ENCODE measurements around the gene MCCC1. TPM values are rescaled to one million over a fixed set of nuclear protein-coding genes. Genes with fewer than 3 reads are reported as not detected.

MCCC1 gene
- total and polyA plus RNA-seq, 10 of the 15 experiments (the other 5 are each of a cell fraction or from before 2014, with no cell fraction given), result 35.0 to 71.7 (median 47.0) TPM

Other genes starting within 250 kb of the MCCC1 start
- gene DCUN1D1, start 119.0 kb downstream of the MCCC1 start, total RNA-seq (2014; rRNA removed), result 20.9 and 24.2 TPM in 2 replicates
- gene DCUN1D1, start 119.0 kb downstream of the MCCC1 start, total RNA-seq (2014; rRNA removed; fragmentation: Illumina TruSeq; extraction: Trizol), result 30.8 and 31.4 TPM in 2 replicates
- 45.9 and 48.2 TPM in 2 replicates for gene DCUN1D1, start 119.0 kb downstream of the MCCC1 start, total RNA-seq (2021)
- gene DCUN1D1, start 119.0 kb downstream of the MCCC1 start, polyA plus RNA-seq (2011; rRNA removed), result 28.9 and 48.9 TPM in 2 replicates
- 30.8 and 36.2 TPM in 2 replicates for gene DCUN1D1, start 119.0 kb downstream of the MCCC1 start, polyA plus RNA-seq (2014; fragmentation: Illumina TruSeq; extraction: Trizol)
- 10 to 100 TPM; 19.8 to 47.4 TPM for gene DCUN1D1, start 119.0 kb downstream of the MCCC1 start, polyA plus RNA-seq (2014; fragmentation: Nextera tagmentation; extraction: Ambion mirVana)
- gene DCUN1D1, start 119.0 kb downstream of the MCCC1 start, polyA plus RNA-seq (2014; rRNA removed), result 19.5 and 21.3 TPM in 2 replicates
- gene DCUN1D1, start 119.0 kb downstream of the MCCC1 start, polyA plus RNA-seq (2016; fragmentation: Nextera tagmentation; extraction: Ambion mirVana), result 10 to 100 TPM; 36.4 to 43.0 TPM
- 17.7 and 20.3 TPM in 2 replicates for gene LAMP3, start 63.2 kb upstream of the MCCC1 start, total RNA-seq (2014; rRNA removed)
- 21.2 TPM in 2 replicates for gene LAMP3, start 63.2 kb upstream of the MCCC1 start, total RNA-seq (2014; rRNA removed; fragmentation: Illumina TruSeq; extraction: Trizol)
- 18.3 and 18.9 TPM in 2 replicates for gene LAMP3, start 63.2 kb upstream of the MCCC1 start, total RNA-seq (2021)
- gene LAMP3, start 63.2 kb upstream of the MCCC1 start, polyA plus RNA-seq (2011; rRNA removed), result 49.2 and 63.4 TPM in 2 replicates
- gene LAMP3, start 63.2 kb upstream of the MCCC1 start, polyA plus RNA-seq (2014; fragmentation: Illumina TruSeq; extraction: Trizol), result 32.9 and 35.8 TPM in 2 replicates
- gene LAMP3, start 63.2 kb upstream of the MCCC1 start, polyA plus RNA-seq (2014; fragmentation: Nextera tagmentation; extraction: Ambion mirVana), result 10 to 100 TPM in 1 of 2 experiments, 1 to 10 TPM in 1; 9.4 to 23.5 TPM
- 13.1 and 16.3 TPM in 2 replicates for gene LAMP3, start 63.2 kb upstream of the MCCC1 start, polyA plus RNA-seq (2014; rRNA removed)
- 10 to 100 TPM; 24.0 to 24.2 TPM for gene LAMP3, start 63.2 kb upstream of the MCCC1 start, polyA plus RNA-seq (2016; fragmentation: Nextera tagmentation; extraction: Ambion mirVana)
- gene B3GNT5, start 153.8 kb upstream of the MCCC1 start, total RNA-seq (2014; rRNA removed), result 0.38 and 0.45 TPM in 2 replicates
- 0.45 and 0.55 TPM in 2 replicates for gene B3GNT5, start 153.8 kb upstream of the MCCC1 start, total RNA-seq (2014; rRNA removed; fragmentation: Illumina TruSeq; extraction: Trizol)
- gene B3GNT5, start 153.8 kb upstream of the MCCC1 start, total RNA-seq (2021), result 0.51 and 1.3 TPM in 2 replicates
- 1.1 and 1.7 TPM in 2 replicates for gene B3GNT5, start 153.8 kb upstream of the MCCC1 start, polyA plus RNA-seq (2011; rRNA removed)
- 0.85 and 1.0 TPM in 2 replicates for gene B3GNT5, start 153.8 kb upstream of the MCCC1 start, polyA plus RNA-seq (2014; fragmentation: Illumina TruSeq; extraction: Trizol)
- under 1 TPM; 0.29 to 0.50 TPM for gene B3GNT5, start 153.8 kb upstream of the MCCC1 start, polyA plus RNA-seq (2014; fragmentation: Nextera tagmentation; extraction: Ambion mirVana)
- 0.39 and 0.82 TPM in 2 replicates for gene B3GNT5, start 153.8 kb upstream of the MCCC1 start, polyA plus RNA-seq (2014; rRNA removed)
- under 1 TPM; 0.24 TPM for gene B3GNT5, start 153.8 kb upstream of the MCCC1 start, polyA plus RNA-seq (2016; fragmentation: Nextera tagmentation; extraction: Ambion mirVana)

All from GM12878 (cell line).